T-helper 1 cell (primary cell): ENCODE results near the gene CIAO2B.
"Not testable (repeated sequence)": the region's sequence is repeated elsewhere in the genome, so short reads cannot be mapped to it uniquely, and the experiment has no call there.

Experiments used
- DNase-seq, 5 donors: peaks; one replicate each; pipeline ENCODE4 v3.0.0-alpha.2; 2012 to 2020

CIAO2B gene

GRCh38 chr16:66903544-66904427 is 30.4 kb downstream of the CIAO2B start:
- no peak for DNase-seq

DNA sequence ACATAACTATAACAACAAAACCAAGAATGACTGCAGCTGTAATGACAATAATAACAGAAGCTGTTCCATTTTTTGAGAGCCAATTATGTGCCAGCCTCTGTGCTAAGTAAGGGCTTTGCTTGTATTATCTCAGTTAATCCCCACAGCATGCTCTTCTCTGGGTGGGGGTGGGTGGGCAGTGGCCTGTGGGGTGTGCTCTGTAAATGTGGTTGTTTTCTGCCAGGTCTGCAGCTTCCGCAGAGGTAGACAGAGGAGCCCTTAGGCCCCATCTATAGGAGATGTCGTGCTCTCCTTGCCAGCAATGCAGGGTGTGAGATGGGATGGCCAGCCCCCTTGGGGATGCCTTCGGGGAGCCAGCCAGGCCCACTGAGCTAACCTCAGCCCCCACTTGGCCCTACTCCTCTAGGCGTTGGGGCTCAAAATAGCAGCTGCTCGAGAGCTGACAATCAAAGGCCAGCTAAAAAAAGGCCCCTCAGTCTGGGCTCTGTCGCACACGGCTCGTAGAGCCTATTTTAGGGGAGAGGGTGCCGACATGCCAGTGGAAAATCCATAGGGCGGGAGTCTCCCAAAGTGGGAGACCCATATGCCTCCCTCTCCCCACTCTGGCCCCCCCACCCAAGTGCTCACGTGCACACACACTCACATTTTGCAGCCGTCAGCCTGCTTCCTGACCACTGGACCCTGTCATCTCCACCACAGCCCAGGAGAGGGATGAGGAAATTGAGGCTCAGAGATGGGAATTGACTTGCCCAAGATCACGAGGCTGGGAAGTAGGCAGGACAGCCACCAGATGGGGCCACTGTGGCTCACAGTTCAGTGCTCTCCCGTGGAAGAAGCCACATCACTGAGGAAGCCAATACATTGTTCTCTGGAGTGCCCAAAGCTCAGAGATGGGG is 31.3 kb downstream of the CIAO2B start:
- DNase-seq, result no peak

DNA sequence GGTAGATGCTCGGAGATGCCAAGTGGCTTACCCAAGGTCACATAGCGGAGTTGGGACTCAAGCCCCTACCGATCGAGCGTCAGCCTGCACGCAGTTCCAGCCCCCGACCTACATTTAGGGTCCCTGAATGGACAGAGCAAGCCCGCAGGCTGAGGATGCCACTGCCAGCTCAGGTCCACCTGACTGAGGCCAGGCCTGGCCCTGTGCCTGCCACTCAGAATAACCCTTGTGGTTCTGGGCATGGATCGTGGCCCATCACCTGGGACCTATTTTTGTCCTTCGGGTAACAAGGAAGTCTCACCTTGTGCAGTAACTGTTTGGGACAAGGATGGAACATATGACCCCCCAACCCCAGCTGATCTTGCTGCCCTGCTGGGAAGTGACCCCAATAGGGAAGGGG is 32.6 kb downstream of the CIAO2B start:
- no peak for DNase-seq

- no peak for DNase-seq
Measured at GRCh38 chr16:66900721-66901441, 33.3 kb downstream of the CIAO2B start.

DNA sequence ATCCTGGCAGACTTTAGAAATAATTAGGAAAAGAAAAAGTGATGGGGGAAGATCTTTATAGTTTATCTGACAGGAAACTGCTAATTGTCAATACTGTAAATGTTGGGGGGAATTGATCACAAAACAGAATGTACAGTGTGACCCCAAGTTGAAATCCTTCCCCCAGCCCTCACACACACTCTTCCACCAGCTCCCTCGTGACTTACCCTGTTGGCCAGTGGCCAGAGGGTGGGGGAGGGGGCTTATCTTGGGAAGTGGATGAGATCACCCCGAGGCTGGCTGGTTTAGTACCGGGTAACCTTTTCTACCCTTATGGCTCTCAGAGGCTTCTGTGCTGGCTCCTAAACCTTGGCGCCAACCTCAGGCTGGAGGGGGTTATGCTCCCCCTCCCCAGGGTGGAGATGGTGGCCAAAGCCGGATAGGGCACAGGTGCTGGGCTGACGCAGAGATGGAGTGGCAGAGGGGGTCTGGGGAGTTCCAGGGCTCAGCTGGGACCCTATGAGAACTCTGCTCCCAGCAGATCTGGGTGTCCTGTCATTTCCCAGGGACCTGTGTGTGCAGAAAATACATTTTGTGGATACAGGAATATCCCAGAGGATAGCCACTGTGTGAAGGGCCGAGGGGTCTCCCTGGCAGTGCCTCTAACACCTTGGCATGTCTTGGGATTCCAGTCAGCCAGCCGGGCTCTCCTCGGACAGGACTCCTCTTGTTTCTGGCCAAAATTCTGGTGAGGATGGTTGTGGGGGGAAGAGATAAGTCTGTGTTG is 34.1 kb downstream of the CIAO2B start:
- DNase-seq, result no peak

DNA sequence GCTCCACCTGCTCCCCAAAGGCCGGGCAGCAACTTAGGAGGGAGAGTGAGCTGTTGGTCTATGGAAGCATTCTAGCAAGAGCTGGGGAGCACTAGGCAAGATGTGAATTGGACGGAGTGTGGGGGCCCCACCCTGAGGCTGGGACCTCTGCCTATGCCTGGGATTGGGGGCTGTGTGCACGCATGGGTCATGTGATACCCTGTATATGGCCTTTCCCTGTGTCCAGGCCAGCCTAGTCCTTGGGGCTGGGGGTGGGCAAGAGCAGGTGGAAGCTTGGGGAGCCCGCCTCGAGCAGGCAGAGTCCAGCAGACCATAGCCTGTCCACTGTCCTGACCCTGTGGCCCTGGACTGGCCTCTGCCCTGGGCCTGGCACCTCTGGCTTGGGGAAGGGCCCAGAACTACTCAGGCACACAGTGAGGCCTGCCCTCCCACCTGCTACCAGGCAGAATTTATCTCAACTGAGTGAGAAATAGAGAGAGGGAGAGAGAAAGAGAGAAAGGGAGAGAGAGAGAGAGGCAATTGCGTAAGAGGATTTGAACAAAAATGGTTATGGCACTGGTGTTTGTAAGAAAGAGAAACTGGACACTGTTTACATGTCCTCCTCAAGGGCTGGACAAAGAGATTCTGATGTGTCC is 34.8 kb downstream of the CIAO2B start:
- DNase-seq, result no peak

DNA sequence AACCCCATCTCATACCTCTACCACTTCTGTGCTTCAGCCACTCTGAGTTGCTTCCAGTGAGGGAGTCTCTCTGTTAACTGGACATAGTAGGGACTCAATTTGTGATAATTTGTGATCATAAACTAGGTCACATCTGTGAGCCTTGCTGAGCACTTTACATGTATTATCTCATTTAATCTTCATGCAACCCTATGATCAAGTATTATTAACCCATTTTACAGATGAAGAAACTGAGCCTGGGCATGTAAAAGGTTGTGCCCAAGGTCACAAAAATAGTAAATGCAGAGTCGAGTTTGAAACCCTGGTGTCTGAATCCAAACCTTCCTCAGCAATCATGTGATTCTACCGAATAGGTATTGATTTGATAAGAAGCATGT is 35.3 kb downstream of the CIAO2B start:
- DNase-seq, result no peak

GRCh38 chr16:66898207-66898606 is 36.0 kb downstream of the CIAO2B start:
- no peak for DNase-seq

DNA sequence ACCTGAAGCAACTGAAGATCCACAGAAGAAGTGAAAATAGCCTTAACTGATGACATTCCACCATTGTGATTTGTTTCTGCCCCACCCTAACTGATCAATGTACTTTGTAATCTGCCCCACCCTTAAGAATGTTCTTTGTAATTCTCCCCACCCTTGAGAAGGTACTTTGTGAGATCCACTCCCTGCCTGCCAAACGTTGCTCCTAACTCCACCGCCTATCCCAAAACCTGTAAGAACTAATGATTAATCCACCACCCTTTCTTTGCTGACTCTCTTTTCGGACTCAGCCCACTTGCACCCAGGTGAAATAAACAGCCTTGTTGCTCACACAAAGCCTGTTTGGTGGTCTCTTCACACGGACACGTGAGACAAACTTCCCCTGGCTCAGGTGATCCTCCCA is 37.5 kb downstream of the CIAO2B start:
- not testable (repeated sequence) for DNase-seq

- no peak for DNase-seq
Measured at GRCh38 chr16:66895999-66896398, 38.2 kb downstream of the CIAO2B start.

DNA sequence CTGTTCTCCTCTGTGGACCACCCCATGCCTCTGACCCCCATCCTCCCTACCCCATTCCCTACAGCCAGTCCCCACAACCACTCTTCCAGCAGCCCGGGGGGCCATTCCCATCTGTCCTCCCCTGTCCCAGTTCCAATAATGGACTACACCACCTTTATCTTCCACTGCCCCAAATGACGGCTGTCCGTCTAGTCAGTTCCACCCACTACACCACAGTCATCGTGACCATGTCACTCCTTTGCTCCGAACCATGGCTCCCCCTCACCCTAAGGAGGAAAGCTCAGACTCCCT is 38.6 kb downstream of the CIAO2B start:
- DNase-seq, result no peak

DNA sequence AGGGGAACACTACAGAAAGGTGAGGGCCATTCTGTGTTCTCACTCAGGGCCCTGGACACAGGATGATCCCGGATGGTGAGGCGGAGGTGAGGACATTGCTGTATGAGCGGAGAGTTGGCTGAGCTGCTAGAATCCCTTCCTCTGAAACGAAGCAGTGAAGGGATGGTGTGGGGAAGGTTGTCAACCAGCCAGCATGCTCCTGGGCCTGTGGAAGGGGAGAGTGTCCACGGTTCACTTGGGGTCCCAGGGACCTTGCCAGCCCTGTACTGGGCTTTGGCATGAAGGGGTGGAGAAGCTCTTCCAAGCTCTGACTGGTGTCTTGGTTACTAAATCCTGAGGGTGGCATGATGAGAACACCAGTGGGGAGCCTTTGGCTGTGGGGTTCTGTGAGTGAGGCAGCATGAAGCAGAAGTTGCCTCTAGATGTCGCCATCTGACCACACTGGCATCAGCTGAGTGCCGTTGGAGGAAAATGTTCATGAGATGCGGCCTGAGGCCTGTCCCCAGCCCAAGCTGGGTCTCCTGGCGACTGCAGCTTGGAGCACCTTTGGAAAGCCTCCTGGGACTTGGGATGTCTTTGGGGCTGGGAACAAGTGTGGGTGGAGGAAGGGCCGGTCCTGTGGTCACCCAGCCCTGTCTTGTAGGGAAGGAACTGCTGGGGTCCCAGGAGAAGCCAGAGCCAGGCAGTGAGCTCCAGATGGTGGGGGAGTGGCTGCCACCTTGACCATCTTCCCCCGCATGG is 39.1 kb downstream of the CIAO2B start:
- peak in 4 of 5 donors; percentile 29 to 67 (median 40) for DNase-seq

- no peak for DNase-seq
Measured at GRCh38 chr16:66894055-66894454, 40.1 kb downstream of the CIAO2B start.

DNA sequence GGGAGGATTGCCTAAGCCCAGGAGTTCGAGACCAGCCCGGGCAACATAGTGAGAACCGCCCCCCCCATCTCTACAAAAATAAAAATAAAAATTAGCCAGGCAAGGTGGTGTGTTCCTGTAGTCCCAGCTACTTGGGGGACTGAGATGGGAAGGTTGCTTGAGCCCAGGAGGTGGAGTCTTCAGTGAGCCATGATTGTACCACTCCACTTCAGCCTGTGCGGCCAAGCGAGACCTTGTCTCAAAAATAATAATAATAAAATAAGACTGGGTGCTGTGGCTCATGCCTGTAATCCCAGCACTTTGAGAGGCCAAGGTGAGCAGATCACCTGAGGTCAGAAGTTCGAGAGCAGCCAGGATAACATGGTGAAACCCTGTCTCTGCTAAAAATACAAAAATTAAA is 42.4 kb downstream of the CIAO2B start:
- DNase-seq, result no peak

- DNase-seq, result no peak
Measured at GRCh38 chr16:66891360-66891759, 42.8 kb downstream of the CIAO2B start.

DNA sequence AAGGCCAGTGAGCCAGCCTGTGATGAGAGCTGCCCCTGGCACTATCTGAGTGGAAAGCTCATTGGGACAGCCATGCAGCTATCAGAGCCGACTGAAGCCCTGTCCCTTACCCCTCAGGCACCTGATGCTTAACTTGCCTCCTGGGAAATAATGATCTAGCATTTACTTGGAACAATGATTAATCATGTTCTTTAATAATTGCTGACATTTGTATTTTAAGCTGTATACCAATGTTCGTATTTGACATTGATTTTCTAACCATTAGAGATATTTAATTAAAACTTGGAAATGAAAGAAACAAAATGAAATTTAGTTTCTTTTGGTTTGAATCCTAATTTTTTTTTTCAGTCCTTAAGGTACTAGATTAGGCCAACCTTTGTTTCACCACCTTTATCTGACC is 43.4 kb downstream of the CIAO2B start:
- DNase-seq, result no peak

DNA sequence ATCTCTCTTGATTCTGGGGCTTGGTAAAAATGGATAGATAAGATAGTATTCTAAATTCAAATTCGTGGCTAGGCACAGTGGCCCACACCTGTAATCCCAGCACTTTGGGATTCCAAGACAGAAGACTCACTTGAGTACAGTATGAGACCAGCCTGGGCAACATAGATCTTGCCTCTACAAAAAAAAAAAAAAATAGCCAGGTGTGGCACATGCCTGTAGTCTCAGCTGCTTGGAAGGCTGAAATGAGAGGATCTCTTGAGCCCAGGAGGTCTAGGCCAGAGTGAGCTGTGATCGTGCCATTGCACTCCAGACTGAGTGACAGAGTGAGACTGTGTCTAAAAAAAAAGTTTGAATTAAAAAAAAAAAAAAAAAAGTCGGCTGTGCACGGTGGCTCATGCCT is 44.6 kb downstream of the CIAO2B start:
- no peak for DNase-seq

DNA sequence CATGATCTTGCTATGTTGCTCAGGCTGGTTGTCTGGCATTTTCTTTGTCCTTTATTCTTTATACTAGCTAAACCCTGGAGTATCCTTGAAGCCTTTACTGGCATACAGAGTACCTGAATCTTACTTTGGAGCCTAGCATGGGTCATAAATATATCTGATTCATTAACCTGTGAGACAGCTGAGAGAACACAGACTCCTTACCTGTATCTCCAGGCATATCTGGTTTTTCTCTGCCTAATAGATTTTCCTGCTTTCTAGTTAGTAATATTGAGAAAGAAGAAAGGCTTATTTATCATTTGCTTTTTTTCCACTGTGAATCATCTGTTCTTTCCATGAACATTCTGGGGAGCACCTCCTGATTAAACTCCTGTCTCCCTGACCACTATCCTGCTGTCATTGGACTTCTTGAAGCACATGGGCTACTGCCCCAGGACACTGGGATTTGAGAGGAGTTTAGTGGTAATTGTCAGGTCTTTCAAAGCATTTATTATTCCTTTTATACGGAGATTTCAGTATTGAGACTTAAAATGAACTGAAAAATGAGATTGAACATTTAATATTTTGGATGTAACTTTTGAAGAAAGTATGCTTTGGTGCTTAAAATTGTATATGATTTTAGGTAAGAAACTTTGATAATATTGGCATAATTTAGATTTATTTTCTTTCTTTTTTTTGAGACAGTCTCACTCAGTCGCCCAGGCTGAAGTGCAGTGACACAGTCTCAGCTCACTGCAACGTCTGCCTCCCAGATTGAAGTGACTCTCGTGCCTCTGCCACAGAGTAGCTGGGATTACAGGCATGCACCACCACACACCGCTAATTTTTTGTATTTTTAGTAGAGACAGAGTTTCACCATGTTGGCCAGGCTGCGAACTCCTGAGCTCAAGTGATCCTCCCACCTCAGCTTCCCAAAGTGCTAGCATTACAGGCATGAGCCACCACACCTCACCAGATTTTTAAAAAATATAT is 45.3 kb downstream of the CIAO2B start:
- no peak for DNase-seq

DNA sequence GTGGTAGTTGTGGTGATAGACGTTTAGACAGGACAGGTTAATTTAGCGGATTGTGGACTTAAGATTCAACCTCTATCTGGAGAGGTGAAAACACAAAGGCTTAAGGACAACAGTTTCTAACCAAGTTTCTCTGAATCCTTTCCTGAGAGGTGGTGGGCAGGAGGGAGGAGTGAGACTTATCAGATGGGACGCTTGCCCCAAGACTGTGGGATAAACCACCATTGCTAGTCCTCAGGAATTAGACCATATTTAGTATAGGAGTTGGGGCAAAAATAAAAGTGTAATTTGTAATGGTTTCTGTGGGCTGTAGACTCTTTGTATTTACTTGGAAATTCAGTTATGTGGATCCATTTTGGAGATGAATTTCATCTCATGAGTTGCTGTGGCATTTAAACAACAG is 47.3 kb downstream of the CIAO2B start:
- no peak for DNase-seq

DNA sequence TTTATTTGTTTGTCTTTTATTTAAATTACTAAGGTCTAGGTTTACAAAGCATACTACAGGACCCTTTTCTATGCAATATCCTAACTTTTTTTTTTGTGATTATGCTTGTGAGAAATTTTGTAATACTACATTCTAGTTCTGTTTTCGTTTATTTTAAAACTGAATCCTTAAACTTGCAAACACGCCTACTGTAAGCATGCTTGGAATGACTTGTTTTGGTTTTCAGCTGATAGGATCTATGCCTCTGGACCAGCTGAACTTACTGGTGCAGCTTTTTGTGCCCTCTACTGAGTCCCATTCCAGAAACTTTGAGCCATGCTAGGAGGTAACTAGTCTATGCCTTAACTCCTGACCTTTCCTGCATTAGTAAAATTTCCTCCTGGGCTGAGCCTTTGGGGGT is 47.9 kb downstream of the CIAO2B start:
- DNase-seq, result no peak
